NCI-H187 (cell line): ENCODE data around the gene TANC2.

Experiments used
- DNase-seq, 2 experiments: peaks; one replicate each; lab custom pipeline; 2025; lab: John Stamatoyannopoulos, UW

The TANC2 gene

GRCh38 chr17:63001689-63002394 lies 35.8 kb downstream of the TANC2 start:
- DNase-seq = no peak

- no peak for DNase-seq
Observed at GRCh38 chr17:63002625-63003024, 36.6 kb downstream of the TANC2 start.

GRCh38 chr17:63015824-63016223 lies 49.8 kb downstream of the TANC2 start:
- no peak for DNase-seq
